Heart left ventricle (tissue), 16 donors: ENCODE results near the gene ABLIM2. TPM values are rescaled to one million over a fixed set of nuclear protein-coding genes. Genes with fewer than 3 reads are reported as not detected.

ENCODE experiments used
- ATAC-seq, 4 donors: fragments of 200-7000 bp; cut with Tn5 transposase; one replicate each; pipeline ENCODE4 v1.9.1; 2020 to 2022; ENCODE audit warnings: moderate library complexity in 4 of 4, mild to moderate bottlenecking in 3 of 4, moderate number of reproducible peaks in 1 of 4
- DNase-seq, 5 donors: peaks; one replicate each; pipeline ENCODE4 v3.0.0-alpha.2; 2020
- H3K27ac ChIP-seq, 12 donors: fragments of 200-600 bp; sonication (generic) in 4 of 12; one replicate each; pipeline versions ENCODE4 v1.5.0 to v1.8.0; 2016 to 2022; ENCODE audit warnings: mild to moderate bottlenecking in 2 of 12
- H3K27me3 ChIP-seq, 9 donors: fragments of 200-600 bp; sonication (generic) in 2 of 9; one replicate each; pipeline versions ENCODE4 v1.5.1 to v1.8.0; 2016 to 2022; ENCODE audit warnings: mild to moderate bottlenecking in 3 of 9
- H3K36me3 ChIP-seq, 9 donors: fragments of 200-600 bp; sonication (generic) in 2 of 9; one replicate each; pipeline versions ENCODE4 v1.5.0 to v1.8.0; 2018 to 2022; ENCODE audit warnings: mild to moderate bottlenecking in 2 of 9
- H3K4me1 ChIP-seq, 12 donors: fragments of 200-600 bp; sonication (generic) in 4 of 12; one replicate each; pipeline versions ENCODE4 v1.5.0 to v1.8.0; 2016 to 2022; ENCODE audit warnings: mild to moderate bottlenecking in 3 of 12
- H3K4me3 ChIP-seq, 12 donors: fragments of 200-600 bp; sonication (generic) in 4 of 12; one replicate each; pipeline versions ENCODE4 v1.5.0 to v1.8.0; 2017 to 2022; ENCODE audit warnings: mild to moderate bottlenecking in 9 of 12, moderate library complexity in 4 of 12
- H3K9me3 ChIP-seq, 12 donors: fragments of 200-600 bp; sonication (generic) in 4 of 12; one replicate each; pipeline versions ENCODE4 v1.5.0 to v1.8.0; 2016 to 2022; ENCODE audit warnings: mild to moderate bottlenecking in 1 of 12
- CTCF ChIP-seq, 12 donors: fragments of 200-600 bp; sonication (generic) in 4 of 12; IDR thresholded peaks; one replicate each; pipeline versions ENCODE4 v1.5.0 to v1.8.0; 2018 to 2022; ENCODE audit warnings: antibody characterized with exemption in 12 of 12, mild to moderate bottlenecking in 5 of 12
- POLR2A ChIP-seq, 2 donors: fragments of 450-650 bp; IDR thresholded peaks; one replicate each; pipeline ENCODE4 v1.6.1; 2017; ENCODE audit warnings: antibody characterized with exemption in 2 of 2, mild to moderate bottlenecking in 2 of 2, moderate library complexity in 2 of 2
- WGBS, 4 donors: extraction: QIAGEN DNeasy Blood & Tissue Kit in 2 of 4; methylation state at CpG; one replicate each; pipeline versions ENCODE4 v1.1.5 to v1.1.7; 2013 to 2018; 5-methylcytosine and 5-hydroxymethylcytosine counted together
- intact Hi-C, 10 donors: fragments of 100-400 bp; cut with DNase I; formaldehyde crosslinking; loops; one replicate each; pipeline versions ENCODE4 v1.11.1 to v1.14.2; 2022
- polyA plus RNA-seq, 2 donors: library from polyadenylated mRNA; stranded (reverse); fragments of 200-250 nt; gene quantifications; one replicate each; pipeline ENCODE4 v1.2.3, GENCODE V29; 2013
- total RNA-seq, 9 donors: library from RNA; depleted of rRNA in 2 of 9; stranded (reverse); fragments of >200 nt in 2 of 9; fragmentation: NEBNext Ultra II Directional in 3 of 9; extraction: Animal tissue kit (Norgen Biotek cat#: 25700) in 3 of 9; gene quantifications; one replicate each; pipeline versions ENCODE4 v1.1.0 to v1.2.4, GENCODE V29; 2016 to 2023
- donor health status: ischemic (EF 13 %, LVEDD 7.1; RV severe dilation, severe dysfunction).
- donor health status: healthy with polysubstance abuse.
- donor health status: DM: no; HTN: yes; CAD: no.
- donor health status: DM: no; HTN: no; CAD: no.
- donor health status: ischemic (EF 25% LVEDD 6.9; RV normal size, moderate dysfunction).
- donor health status: ischemic (EF 25% LVEDD 5.7; RV mildly dilated, moderate dysfunction).
- donor health status: healthy.
- donor health status: DM: yes; HTN: yes; CAD: no.
- donor health status: ischemic (EF 35%, LVEDD 5.7; RV mildly dilated, moderate dysfunction).
- donor health status: nonischemic (EF 11% LVEDD 7.7; RV severe dilation, severe dysfunction).
- donor health status: DM: yes; HTN: yes; CAD: no.
- donor health status: PGD.
- donor health status: ischemic (EF 29% LVEDD 5.4; RV normal size, mild dysfunction).
- donor health status: nonischemic (EF 23%, LVEDD 6.1; RV moderate dilation, normal function).

ABLIM2 gene
- total and polyA plus RNA-seq, 11 donors = 11.1 to 27.9 (median 18.4) TPM

GRCh38 chr4:8060632-8061031 is 98.0 kb downstream of the ABLIM2 start:
- H3K27ac ChIP-seq = no peak overlapping the region
- no peak overlapping the region for H3K4me3 ChIP-seq
- no peaks in the 10 kb centered on the region for H3K36me3 ChIP-seq
- peaks cover 0 to 24% (median 14%) of the 10 kb centered on the region in 12 donors for H3K9me3 ChIP-seq
- TF ChIP-seq CTCF (IDR thresholded peaks at IDR 0.05) (no peak), POLR2A (IDR thresholded peaks at IDR 0.05) (no peak)
- no peaks in the 10 kb centered on the region for H3K4me1 ChIP-seq
- WGBS, 4 donors = 87 to 96% (median 89%) methylated on average over 16 to 18 of the region's 18 CpGs
- no peaks in the 10 kb centered on the region for H3K27me3 ChIP-seq
- ATAC-seq = no peak
- intact Hi-C loops = no loop called here
- DNase-seq = no peak

GRCh38 chr4:8058031-8058479 is 100.6 kb downstream of the ABLIM2 start:
- Histone ChIP-seq H3K27me3 (no peaks in the 10 kb centered on the region), H3K4me1 (no peaks in the 10 kb centered on the region), H3K36me3 (peaks cover 0 to 4% (median 0%) of the 10 kb centered on the region in 9 donors), H3K9me3 (peaks cover 0 to 13% (median 0%) of the 10 kb centered on the region in 12 donors), H3K4me3 (no peak overlapping the region), H3K27ac (no peak overlapping the region)
- no peak for DNase-seq
- TF ChIP-seq POLR2A (IDR thresholded peaks at IDR 0.05) = no peak
- WGBS, 4 donors = 84 to 100% (median 93%) methylated on average over 4 to 18 of the region's 18 CpGs
- intact Hi-C loops = loop anchor here in 1 of 10 donors (10.0 kb wide), 1 partner anchor 87 kb away; no protein-coding TSS in a partner anchor
- ATAC-seq = peak in 1 of 4 donors; percentile 39

- Histone ChIP-seq H3K9me3 (peaks cover 0 to 13% (median 0%) of the 10 kb centered on the region in 12 donors), H3K36me3 (peaks cover 0 to 4% (median 0%) of the 10 kb centered on the region in 9 donors), H3K4me3 (no peak overlapping the region), H3K27me3 (no peaks in the 10 kb centered on the region), H3K27ac (no peak overlapping the region), H3K4me1 (peaks cover 4 to 16% (median 10%) of the 10 kb centered on the region in 12 donors)
- DNase-seq = no peak
- 86 to 97% (median 97%) methylated on average over 6 of the region's 6 CpGs for WGBS, 4 donors
- TF ChIP-seq POLR2A (IDR thresholded peaks at IDR 0.05) = no peak
- TF ChIP-seq CTCF (IDR thresholded peaks at IDR 0.05) = no peak
- ATAC-seq = no peak
- intact Hi-C loops = loop anchor here in 1 of 10 donors (10.0 kb wide), 1 partner anchor 90 kb away; no protein-coding TSS in a partner anchor
Observed at GRCh38 chr4:8055206-8055605, 103.4 kb downstream of the ABLIM2 start.

- no peak for TF ChIP-seq POLR2A (IDR thresholded peaks at IDR 0.05)
- no peak for TF ChIP-seq CTCF (IDR thresholded peaks at IDR 0.05)
- Histone ChIP-seq H3K4me1 (peaks cover 4 to 24% (median 14%) of the 10 kb centered on the region in 12 donors), H3K4me3 (no peak overlapping the region), H3K36me3 (peaks cover 0 to 4% (median 0%) of the 10 kb centered on the region in 9 donors), H3K9me3 (peaks cover 0 to 13% (median 0%) of the 10 kb centered on the region in 12 donors), H3K27me3 (no peaks in the 10 kb centered on the region), H3K27ac (no peak overlapping the region)
- WGBS, 4 donors = 63 to 74% (median 67%) methylated on average over 15 to 18 of the region's 18 CpGs
- DNase-seq (no peak), ATAC-seq (no peak)
- intact Hi-C loops = loop anchor here in 2 of 10 donors (2.0 to 10.0 kb wide), 4 partner anchors 23 to 103 kb away; partner anchors contain the start of gene ABLIM2 (in 1 of the 2)
Observed at GRCh38 chr4:8053688-8054449, 104.7 kb downstream of the ABLIM2 start.
